Measurements from ENCODE around the gene FAM124B.
A peak's percentile ranks its signal among the peaks of the same experiment; 100 is the strongest.

The FAM124B gene

DNA sequence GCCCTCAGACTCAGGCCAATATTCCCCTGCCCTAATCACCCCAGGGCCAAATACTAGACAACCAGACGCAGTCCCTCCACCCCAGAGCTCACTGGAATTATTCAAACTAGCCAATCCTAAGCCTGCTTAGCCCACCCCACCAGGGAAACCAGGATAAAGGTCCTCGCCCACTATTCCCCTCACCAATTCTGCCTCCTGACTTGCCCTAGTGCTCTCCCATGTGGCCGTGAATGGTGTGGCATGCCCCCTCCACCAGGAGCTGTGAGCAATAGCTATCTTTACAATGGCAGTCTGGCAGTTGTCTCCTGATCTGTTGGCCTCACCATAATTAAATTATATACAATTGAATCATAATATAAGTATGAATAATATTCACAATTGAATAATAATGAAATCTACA lies 42.3 kb downstream of the FAM124B start:
- H3K9me2 ChIP-seq (replicated peaks; ENCODE audit: low read depth, low read length) = no peaks in the 10 kb centered on the region
- H3K27me3 ChIP-seq (ENCODE audit: insufficient read depth, low read length, poor library complexity, severe bottlenecking) = no peaks in the 10 kb centered on the region
- no peaks in the 10 kb centered on the region for H4K20me1 ChIP-seq (ENCODE audit: insufficient read depth, low read length, poor library complexity, severe bottlenecking)
- no peaks in the 10 kb centered on the region for H3K36me3 ChIP-seq (ENCODE audit: insufficient read depth, low read length)
- H3K9ac ChIP-seq (ENCODE audit: low read depth, low read length, poor library complexity, severe bottlenecking) = no peak overlapping the region
- H3K4me3 ChIP-seq (ENCODE audit: low read length, poor library complexity, severe bottlenecking) = no peak overlapping the region
- H3K4me1 ChIP-seq (ENCODE audit: insufficient read depth, low read length, poor library complexity, severe bottlenecking) = no peaks in the 10 kb centered on the region
- no peak overlapping the region for H2AFZ ChIP-seq (ENCODE audit: low read length)
- no peaks in the 10 kb centered on the region for H3F3A ChIP-seq (ENCODE audit: low read depth)
- H3K9me3 ChIP-seq (ENCODE audit: insufficient read depth, low read depth, low read length) = no peaks in the 10 kb centered on the region
- no peak overlapping the region for H3K4me2 ChIP-seq (ENCODE audit: low read depth, low read length, poor library complexity, severe bottlenecking)
- H3K79me2 ChIP-seq (ENCODE audit: insufficient read depth, low read length) = no peaks in the 10 kb centered on the region
- TF ChIP-seq, protein P1, sequence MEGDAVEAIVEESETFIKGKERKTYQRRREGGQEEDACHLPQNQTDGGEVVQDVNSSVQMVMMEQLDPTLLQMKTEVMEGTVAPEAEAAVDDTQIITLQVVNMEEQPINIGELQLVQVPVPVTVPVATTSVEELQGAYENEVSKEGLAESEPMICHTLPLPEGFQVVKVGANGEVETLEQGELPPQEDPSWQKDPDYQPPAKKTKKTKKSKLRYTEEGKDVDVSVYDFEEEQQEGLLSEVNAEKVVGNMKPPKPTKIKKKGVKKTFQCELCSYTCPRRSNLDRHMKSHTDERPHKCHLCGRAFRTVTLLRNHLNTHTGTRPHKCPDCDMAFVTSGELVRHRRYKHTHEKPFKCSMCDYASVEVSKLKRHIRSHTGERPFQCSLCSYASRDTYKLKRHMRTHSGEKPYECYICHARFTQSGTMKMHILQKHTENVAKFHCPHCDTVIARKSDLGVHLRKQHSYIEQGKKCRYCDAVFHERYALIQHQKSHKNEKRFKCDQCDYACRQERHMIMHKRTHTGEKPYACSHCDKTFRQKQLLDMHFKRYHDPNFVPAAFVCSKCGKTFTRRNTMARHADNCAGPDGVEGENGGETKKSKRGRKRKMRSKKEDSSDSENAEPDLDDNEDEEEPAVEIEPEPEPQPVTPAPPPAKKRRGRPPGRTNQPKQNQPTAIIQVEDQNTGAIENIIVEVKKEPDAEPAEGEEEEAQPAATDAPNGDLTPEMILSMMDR (conservative IDR thresholded peaks at IDR 0.05; ENCODE audit: low read length) = peak; percentile 64
- TF ChIP-seq EZH2phosphoT487 (IDR thresholded peaks at IDR 0.05; ENCODE audit: borderline replicate concordance) = no peak

DNA sequence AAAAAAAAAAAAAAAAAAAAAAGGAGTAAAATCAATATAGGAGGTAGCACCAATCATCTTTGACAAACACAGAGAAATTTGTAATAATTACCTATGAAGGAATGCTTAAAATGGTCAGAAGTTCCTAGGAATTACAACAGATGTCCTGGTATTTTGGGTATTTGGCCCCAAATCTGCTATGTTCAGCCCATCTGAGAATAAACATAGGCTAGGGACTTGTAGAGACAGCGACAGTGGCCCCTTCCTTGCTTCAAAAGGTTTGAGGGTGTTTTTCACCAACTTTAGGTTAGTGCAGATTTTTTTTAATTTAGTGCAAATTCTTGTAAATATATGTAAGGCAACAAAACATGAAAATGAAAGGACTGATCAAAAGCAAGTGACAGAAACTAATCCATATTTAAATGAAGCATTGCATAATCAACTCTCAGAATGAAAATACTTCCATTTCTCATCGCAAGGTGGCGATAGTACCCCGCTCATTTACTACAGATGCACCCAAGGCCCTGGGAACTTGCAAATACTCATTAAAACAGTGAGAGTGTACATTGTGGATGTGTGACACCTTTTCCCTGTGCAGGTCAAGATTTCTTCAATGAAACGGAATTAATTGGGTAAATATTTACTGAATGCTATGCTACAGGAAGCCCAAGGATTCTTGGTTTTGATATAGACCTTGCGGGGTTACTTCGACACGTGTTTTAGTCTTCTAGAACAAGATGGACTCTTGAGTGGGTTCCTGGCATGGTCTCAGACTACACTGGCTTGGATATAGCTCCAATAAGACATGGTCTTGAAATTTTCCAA lies 44.6 kb downstream of the FAM124B start:
- no peaks in the 10 kb centered on the region for H3K4me1 ChIP-seq (ENCODE audit: insufficient read depth, low read length, poor library complexity, severe bottlenecking)
- 0 out of 2 replicates have a peak overlapping the region, but pooled peaks have one; percentile 45 for H2AFZ ChIP-seq (ENCODE audit: low read length)
- TF ChIP-seq, protein P1 (conservative IDR thresholded peaks at IDR 0.05; ENCODE audit: low read length) = peak; percentile 85
- no peak for TF ChIP-seq EZH2phosphoT487 (IDR thresholded peaks at IDR 0.05; ENCODE audit: borderline replicate concordance)
- H4K20me1 ChIP-seq (ENCODE audit: insufficient read depth, low read length, poor library complexity, severe bottlenecking) = no peaks in the 10 kb centered on the region
- H3F3A ChIP-seq (ENCODE audit: low read depth) = no peaks in the 10 kb centered on the region
- H3K4me3 ChIP-seq (ENCODE audit: low read length, poor library complexity, severe bottlenecking) = no peak overlapping the region
- no peaks in the 10 kb centered on the region for H3K9me2 ChIP-seq (replicated peaks; ENCODE audit: low read depth, low read length)
- no peaks in the 10 kb centered on the region for H3K27me3 ChIP-seq (ENCODE audit: insufficient read depth, low read length, poor library complexity, severe bottlenecking)
- H3K9ac ChIP-seq (ENCODE audit: low read depth, low read length, poor library complexity, severe bottlenecking) = no peak overlapping the region
- H3K9me3 ChIP-seq (ENCODE audit: insufficient read depth, low read depth, low read length) = no peaks in the 10 kb centered on the region
- H3K79me2 ChIP-seq (ENCODE audit: insufficient read depth, low read length) = no peaks in the 10 kb centered on the region
- no peaks in the 10 kb centered on the region for H3K36me3 ChIP-seq (ENCODE audit: insufficient read depth, low read length)
- H3K4me2 ChIP-seq (ENCODE audit: low read depth, low read length, poor library complexity, severe bottlenecking) = no peak overlapping the region

DNA sequence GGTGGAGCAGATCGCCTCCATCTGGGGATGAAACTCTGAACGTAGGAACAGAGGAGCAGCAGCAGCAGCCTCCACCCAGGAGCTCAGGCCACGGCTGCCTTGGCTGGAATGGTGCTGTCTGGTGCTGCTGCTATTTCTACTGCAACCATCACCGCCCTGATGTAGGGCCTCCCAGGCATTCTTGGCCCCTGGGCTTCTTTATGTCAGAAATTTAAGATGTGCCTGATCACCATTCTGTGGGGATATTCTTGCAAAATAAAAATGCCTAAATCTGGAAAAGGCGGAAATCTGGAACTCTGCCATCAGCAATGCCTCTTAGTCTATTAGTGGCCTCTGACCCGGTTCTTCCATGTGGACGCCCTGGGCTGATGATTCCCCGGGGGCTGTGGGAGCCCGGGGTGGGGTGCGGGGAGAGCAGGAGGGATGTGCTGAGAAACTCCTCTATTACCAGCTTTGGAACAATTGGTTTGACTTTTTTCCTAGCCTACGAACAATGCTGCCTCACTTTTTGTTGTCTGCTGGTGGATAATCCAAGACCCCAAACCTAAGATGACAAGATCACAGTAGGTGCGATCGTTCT lies 47.2 kb downstream of the FAM124B start:
- H3K9me2 ChIP-seq (replicated peaks; ENCODE audit: low read depth, low read length) = no peaks in the 10 kb centered on the region
- no peaks in the 10 kb centered on the region for H3F3A ChIP-seq (ENCODE audit: low read depth)
- H3K79me2 ChIP-seq (ENCODE audit: insufficient read depth, low read length) = no peaks in the 10 kb centered on the region
- no peaks in the 10 kb centered on the region for H3K9me3 ChIP-seq (ENCODE audit: insufficient read depth, low read depth, low read length)
- no peaks in the 10 kb centered on the region for H3K36me3 ChIP-seq (ENCODE audit: insufficient read depth, low read length)
- no peak overlapping the region for H2AFZ ChIP-seq (ENCODE audit: low read length)
- no peak overlapping the region for H3K9ac ChIP-seq (ENCODE audit: low read depth, low read length, poor library complexity, severe bottlenecking)
- no peaks in the 10 kb centered on the region for H3K27me3 ChIP-seq (ENCODE audit: insufficient read depth, low read length, poor library complexity, severe bottlenecking)
- TF ChIP-seq EZH2phosphoT487 (IDR thresholded peaks at IDR 0.05; ENCODE audit: borderline replicate concordance) = no peak
- TF ChIP-seq, protein P1 (conservative IDR thresholded peaks at IDR 0.05; ENCODE audit: low read length) = no peak
- no peaks in the 10 kb centered on the region for H4K20me1 ChIP-seq (ENCODE audit: insufficient read depth, low read length, poor library complexity, severe bottlenecking)
- no peaks in the 10 kb centered on the region for H3K4me1 ChIP-seq (ENCODE audit: insufficient read depth, low read length, poor library complexity, severe bottlenecking)
- no peak overlapping the region for H3K4me3 ChIP-seq (ENCODE audit: low read length, poor library complexity, severe bottlenecking)
- no peak overlapping the region for H3K4me2 ChIP-seq (ENCODE audit: low read depth, low read length, poor library complexity, severe bottlenecking)
